ENCODE data around the gene NRP1.

The NRP1 gene

GRCh38 chr10:33198610-33199009 is 135.9 kb downstream of the NRP1 start:
- TF ChIP-seq TAF1 (IDR thresholded peaks at IDR 0.05; ENCODE audit: low read depth) (no peak), REST (IDR thresholded peaks at IDR 0.05; ENCODE audit: low read depth) (no peak), CEBPB (IDR thresholded peaks at IDR 0.05) (no peak), ZBTB7A (IDR thresholded peaks at IDR 0.05; ENCODE audit: low read depth) (no peak), NFIC (IDR thresholded peaks at IDR 0.05) (no peak), RAD21 (IDR thresholded peaks at IDR 0.05; ENCODE audit: low read depth) (no peak), EP300 (IDR thresholded peaks at IDR 0.05; ENCODE audit: borderline replicate concordance) (no peak), EGR1 (IDR thresholded peaks at IDR 0.05) (no peak)

GRCh38 chr10:33196710-33197491 is 137.6 kb downstream of the NRP1 start:
- TF ChIP-seq CEBPB (IDR thresholded peaks at IDR 0.05) (no peak), TEAD4 (IDR thresholded peaks at IDR 0.05) (no peak), ZBTB7A (IDR thresholded peaks at IDR 0.05; ENCODE audit: low read depth) (no peak), YY1 (IDR thresholded peaks at IDR 0.05; ENCODE audit: low read depth) (no peak), FOXM1 (IDR thresholded peaks at IDR 0.05; ENCODE audit: borderline replicate concordance, low read depth) (no peak), NFIC (IDR thresholded peaks at IDR 0.05) (no peak), CREB1 (IDR thresholded peaks at IDR 0.05; ENCODE audit: low read depth) (no peak), EGR1 (IDR thresholded peaks at IDR 0.05) (no peak), RAD21 (IDR thresholded peaks at IDR 0.05; ENCODE audit: low read depth) (no peak), MAX (IDR thresholded peaks at IDR 0.05) (no peak), REST (IDR thresholded peaks at IDR 0.05; ENCODE audit: low read depth) (no peak), EP300 (IDR thresholded peaks at IDR 0.05; ENCODE audit: borderline replicate concordance) (no peak)

- TF ChIP-seq TCF12 (IDR thresholded peaks at IDR 0.05; ENCODE audit: low read depth) = no peak
- TF ChIP-seq EP300 (IDR thresholded peaks at IDR 0.05; ENCODE audit: borderline replicate concordance) = no peak
- no peak for TF ChIP-seq FOXM1 (IDR thresholded peaks at IDR 0.05; ENCODE audit: borderline replicate concordance, low read depth)
- no peak for TF ChIP-seq REST (IDR thresholded peaks at IDR 0.05; ENCODE audit: low read depth)
- no peak for TF ChIP-seq TEAD4 (IDR thresholded peaks at IDR 0.05)
Measured at GRCh38 chr10:33196377-33196706, 138.1 kb downstream of the NRP1 start.

- no peak for TF ChIP-seq FOXM1 (IDR thresholded peaks at IDR 0.05; ENCODE audit: borderline replicate concordance, low read depth)
- TF ChIP-seq CREB1 (IDR thresholded peaks at IDR 0.05; ENCODE audit: low read depth) = no peak
Measured at GRCh38 chr10:33195608-33196376, 138.7 kb downstream of the NRP1 start.

- 0 out of 2 replicates have a peak, but pooled peaks have one; percentile 13 for TF ChIP-seq CEBPB (IDR thresholded peaks at IDR 0.05)
- no peak for TF ChIP-seq EP300 (IDR thresholded peaks at IDR 0.05; ENCODE audit: borderline replicate concordance)
Measured at GRCh38 chr10:33193701-33194521, 140.6 kb downstream of the NRP1 start.
